ENCODE data around the gene NMUR1. TPM values are rescaled to one million over a fixed set of nuclear protein-coding genes. Genes with fewer than 3 reads are reported as not detected.
A peak's percentile ranks its signal among the peaks of the same experiment; 100 is the strongest.
"Not testable (repeated sequence)": the region's sequence is repeated elsewhere in the genome, so short reads cannot be mapped to it uniquely, and the experiment has no call there.

The NMUR1 gene
- total and polyA plus RNA-seq, 8 donors: 0.38 to 2.1 (median 0.89) TPM

DNA sequence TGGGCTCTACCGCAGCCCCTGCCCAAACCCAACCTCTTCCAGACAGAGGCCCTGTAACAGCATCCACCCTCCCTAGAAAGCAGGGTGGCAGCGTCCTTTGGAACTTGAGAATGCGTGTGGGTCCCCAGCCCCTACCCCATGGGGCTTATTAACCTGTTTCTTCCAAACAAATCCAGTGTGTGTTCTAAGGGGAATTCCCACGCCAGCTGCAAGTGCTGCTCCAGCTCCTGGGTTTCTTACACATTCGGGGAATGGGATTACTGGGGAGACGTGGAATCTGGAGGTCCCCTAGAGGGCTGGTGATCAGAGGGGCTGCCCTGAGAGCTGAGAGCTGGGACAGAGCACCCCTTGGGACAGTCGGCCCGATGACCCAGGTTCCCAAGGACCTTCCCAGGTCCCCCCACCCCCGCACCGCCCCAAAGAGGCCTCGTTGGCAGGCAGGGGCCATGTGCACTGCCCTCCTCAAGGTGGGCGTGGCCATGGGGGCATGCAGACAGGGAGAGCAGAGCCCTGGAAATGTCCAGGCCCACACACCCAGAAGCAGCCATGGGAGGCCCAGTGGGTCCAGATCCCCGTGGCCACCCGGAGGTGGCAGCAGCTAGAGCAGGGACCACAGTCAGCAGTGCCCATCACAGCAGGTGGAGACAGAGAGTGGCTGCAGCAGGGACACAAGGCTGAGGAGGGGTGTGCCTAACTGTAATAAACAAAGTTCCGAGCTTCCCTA, 43.6 kb upstream of the NMUR1 start:
- peak in 1 of 6 donors; percentile 55 for DNase-seq
- Histone ChIP-seq H3K36me3 (no peaks in the 10 kb centered on the region), H3K27ac (no peak overlapping the region), H3K4me3 (no peak overlapping the region), H3K4me1 (no peaks in the 10 kb centered on the region), H3K9me3 (no peaks in the 10 kb centered on the region), H3K27me3 (no peaks in the 10 kb centered on the region)
- 73 to 79% methylated on average over 15 of the region's 15 CpGs for WGBS, 2 donors
- intact Hi-C loops (cut with DNase I): no loop called here
- TF ChIP-seq, protein P1, sequence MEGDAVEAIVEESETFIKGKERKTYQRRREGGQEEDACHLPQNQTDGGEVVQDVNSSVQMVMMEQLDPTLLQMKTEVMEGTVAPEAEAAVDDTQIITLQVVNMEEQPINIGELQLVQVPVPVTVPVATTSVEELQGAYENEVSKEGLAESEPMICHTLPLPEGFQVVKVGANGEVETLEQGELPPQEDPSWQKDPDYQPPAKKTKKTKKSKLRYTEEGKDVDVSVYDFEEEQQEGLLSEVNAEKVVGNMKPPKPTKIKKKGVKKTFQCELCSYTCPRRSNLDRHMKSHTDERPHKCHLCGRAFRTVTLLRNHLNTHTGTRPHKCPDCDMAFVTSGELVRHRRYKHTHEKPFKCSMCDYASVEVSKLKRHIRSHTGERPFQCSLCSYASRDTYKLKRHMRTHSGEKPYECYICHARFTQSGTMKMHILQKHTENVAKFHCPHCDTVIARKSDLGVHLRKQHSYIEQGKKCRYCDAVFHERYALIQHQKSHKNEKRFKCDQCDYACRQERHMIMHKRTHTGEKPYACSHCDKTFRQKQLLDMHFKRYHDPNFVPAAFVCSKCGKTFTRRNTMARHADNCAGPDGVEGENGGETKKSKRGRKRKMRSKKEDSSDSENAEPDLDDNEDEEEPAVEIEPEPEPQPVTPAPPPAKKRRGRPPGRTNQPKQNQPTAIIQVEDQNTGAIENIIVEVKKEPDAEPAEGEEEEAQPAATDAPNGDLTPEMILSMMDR (IDR thresholded peaks at IDR 0.05): no peak
- ATAC-seq: no peak
- FAIRE-seq: no peak

DNA sequence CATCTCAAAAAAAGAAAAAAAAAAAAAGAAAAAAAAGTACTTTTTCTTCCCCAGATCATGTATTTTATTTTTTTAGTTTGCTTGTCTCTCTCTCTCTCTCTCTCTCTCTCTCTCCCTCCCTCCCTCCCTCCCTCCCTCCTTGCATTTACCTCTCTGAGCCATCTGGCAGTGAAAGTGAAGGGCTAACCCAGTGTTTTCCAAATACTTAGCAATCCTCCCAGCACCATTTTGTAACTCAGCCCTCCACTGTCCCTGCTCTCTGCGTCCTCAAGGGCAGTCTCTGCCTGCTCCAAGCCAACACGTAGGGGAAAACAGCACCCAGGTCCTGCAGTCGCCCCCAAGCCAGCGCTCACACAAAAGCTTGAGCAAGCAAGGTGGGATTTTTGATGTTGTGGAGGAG, 42.9 kb upstream of the NMUR1 start:
- Histone ChIP-seq H3K36me3 (no peaks in the 10 kb centered on the region), H3K4me3 (no peak overlapping the region), H3K9me3 (no peaks in the 10 kb centered on the region), H3K27me3 (no peaks in the 10 kb centered on the region), H3K4me1 (no peaks in the 10 kb centered on the region), H3K27ac (no peak overlapping the region)
- WGBS, 2 donors: 63 to 78% methylated on average over 4 of the region's 4 CpGs
- FAIRE-seq: no peak
- TF ChIP-seq, protein P1 (IDR thresholded peaks at IDR 0.05): no peak
- intact Hi-C loops (cut with DNase I): no loop called here
- peak in 1 of 6 donors; percentile 7 for DNase-seq
- no peak for ATAC-seq

DNA sequence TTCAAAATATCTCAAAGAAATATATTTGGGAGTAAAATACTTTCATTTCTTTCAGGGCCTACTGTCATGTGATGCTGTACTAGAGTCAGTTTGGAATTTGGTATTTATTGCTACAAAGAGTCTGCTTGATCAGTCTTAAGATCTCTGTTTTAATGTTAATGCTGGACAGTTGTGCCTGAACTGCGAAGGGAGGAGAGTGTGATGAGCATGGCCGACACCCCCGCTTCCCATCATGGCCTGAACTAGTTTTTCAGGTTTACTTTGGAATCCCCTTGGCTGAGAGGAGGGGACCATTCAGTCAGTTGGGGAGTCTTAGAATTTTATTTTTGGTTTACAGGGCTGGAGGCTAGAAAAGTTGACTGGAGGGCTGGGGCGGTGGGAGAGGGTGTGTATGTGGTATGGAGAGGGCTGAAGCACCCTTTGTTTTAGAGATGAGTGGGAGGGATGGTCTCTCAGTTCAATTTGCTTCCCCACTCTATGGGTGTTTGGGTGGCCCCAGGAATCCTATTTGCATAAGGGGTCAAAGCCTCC, 41.5 kb upstream of the NMUR1 start:
- H3K36me3 ChIP-seq: no peaks in the 10 kb centered on the region
- no peak overlapping the region for H3K4me3 ChIP-seq
- TF ChIP-seq, protein P1 (IDR thresholded peaks at IDR 0.05): no peak
- no peaks in the 10 kb centered on the region for H3K9me3 ChIP-seq
- H3K4me1 ChIP-seq: no peaks in the 10 kb centered on the region
- ATAC-seq (no peak), FAIRE-seq (no peak), DNase-seq (peak in 1 of 6 donors; percentile 3)
- 83 to 84% methylated on average over 4 of the region's 4 CpGs for WGBS, 2 donors
- intact Hi-C loops (cut with DNase I): no loop called here
- H3K27ac ChIP-seq: no peak overlapping the region
- H3K27me3 ChIP-seq: no peaks in the 10 kb centered on the region

DNA sequence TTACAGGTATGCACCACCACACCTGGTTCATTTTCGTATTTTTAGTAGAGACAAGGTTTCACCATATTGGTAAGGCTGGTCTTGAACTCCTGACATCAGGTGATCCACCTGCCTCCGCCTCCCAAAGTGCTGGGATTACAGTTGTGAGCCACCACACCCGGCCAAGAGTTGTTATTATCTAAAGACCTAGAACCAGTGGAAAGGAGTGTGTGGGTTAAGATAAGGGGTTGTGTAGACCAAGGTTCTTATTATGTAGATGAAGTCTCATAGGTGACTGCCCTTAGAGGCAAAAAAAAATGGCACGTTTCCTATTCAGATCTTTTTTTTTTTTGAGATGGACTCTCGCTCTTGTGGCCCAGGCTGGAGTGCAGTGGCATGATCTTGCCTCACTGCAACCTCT, 40.7 kb upstream of the NMUR1 start:
- H3K4me3 ChIP-seq; DNase-seq; H3K27me3 ChIP-seq; H3K4me1 ChIP-seq; H3K9me3 ChIP-seq; H3K36me3 ChIP-seq; FAIRE-seq; intact Hi-C loops (cut with DNase I); ATAC-seq; H3K27ac ChIP-seq: not testable (repeated sequence)
- 67 to 73% methylated on average over 5 of the region's 5 CpGs for WGBS, 2 donors

DNA sequence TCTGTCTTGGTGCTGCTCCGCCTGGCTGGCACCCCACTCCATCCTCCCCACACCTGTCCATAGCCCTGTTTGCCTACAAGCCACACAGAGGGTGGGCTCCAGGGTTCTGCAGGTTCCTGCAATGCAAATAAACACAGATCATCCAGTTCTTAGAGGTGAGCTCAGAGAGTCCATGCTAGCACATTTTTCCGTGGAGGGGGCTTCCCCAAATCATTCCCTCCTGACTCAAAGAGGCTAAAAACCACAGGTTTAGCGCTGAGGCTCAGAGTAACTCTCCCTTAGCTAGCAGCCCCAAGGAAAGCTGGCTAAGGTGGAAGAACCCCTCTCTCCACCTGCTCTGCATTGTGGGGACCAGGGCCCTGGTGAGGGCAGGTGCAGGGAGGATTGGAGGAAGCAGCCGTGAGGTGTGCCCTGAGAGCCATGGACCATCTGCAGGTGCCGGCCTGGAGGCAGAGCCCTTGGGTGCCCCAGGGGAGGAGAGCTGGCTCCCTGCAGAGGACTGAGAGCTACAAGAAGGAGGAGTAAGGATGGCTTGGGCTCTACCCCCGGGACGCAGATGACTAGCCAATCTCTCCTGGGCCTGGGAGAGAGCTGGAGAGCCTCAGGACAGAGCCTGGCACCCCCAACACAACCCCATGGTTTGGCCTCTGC, 38.7 kb upstream of the NMUR1 start:
- no peak for FAIRE-seq
- Histone ChIP-seq H3K27ac (no peak overlapping the region), H3K4me3 (no peak overlapping the region), H3K9me3 (no peaks in the 10 kb centered on the region), H3K4me1 (no peaks in the 10 kb centered on the region), H3K27me3 (no peaks in the 10 kb centered on the region), H3K36me3 (no peaks in the 10 kb centered on the region)
- no peak for DNase-seq
- 86% methylated on average over 7 of the region's 7 CpGs for WGBS, 2 donors
- TF ChIP-seq, protein P1 (IDR thresholded peaks at IDR 0.05): no peak
- ATAC-seq: no peak
- intact Hi-C loops (cut with DNase I): no loop called here
